NCI-H1417 (cell line): ENCODE results near the gene KCNA3.
"Not testable (repeated sequence)": the region's sequence is repeated elsewhere in the genome, so short reads cannot be mapped to it uniquely, and the experiment has no call there.

Experiments used
- DNase-seq, 3 experiments: peaks; one replicate each; lab custom pipeline; 2025; lab: John Stamatoyannopoulos, UW

KCNA3 gene

DNA sequence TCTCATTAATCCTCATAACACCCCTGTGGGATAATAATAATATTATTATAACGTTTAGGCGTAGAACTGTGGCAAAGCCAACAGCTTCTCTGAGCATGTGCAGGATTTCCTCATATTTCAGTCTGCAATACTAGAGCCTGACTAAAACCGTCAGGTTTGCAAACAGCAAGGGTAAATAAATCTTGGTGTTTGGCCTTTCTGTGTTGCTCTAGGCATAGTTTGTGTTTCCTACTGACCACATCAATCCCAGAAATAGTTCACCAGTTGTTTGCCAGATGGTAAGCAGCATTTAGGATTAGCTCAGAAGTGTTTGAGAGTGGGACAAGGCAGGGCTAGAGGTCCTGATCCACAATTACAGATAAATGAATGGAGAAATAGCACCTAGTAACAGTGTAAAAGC is 2.8 kb upstream of the KCNA3 start:
- no peak for DNase-seq

DNA sequence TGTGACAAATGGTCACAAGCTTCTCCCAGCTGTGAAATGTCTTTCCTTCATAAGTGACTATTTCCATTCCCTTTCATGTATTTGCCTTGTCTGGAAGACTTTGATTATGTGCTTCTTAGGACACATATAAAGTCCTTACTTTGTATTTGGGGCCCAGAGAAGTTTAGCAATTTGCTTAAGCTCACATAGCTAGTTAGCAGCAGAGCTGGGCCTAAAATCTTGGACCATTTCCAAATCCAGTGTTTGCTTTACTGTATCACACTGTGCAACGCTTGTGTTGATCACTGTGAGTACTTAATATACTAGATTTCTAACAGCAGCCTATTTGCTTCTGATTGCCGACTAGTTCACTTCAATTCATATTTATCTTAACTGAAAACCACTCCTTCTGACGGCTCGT is 2.2 kb upstream of the KCNA3 start:
- peak; percentile 10 to 93 (median 58) for DNase-seq

DNA sequence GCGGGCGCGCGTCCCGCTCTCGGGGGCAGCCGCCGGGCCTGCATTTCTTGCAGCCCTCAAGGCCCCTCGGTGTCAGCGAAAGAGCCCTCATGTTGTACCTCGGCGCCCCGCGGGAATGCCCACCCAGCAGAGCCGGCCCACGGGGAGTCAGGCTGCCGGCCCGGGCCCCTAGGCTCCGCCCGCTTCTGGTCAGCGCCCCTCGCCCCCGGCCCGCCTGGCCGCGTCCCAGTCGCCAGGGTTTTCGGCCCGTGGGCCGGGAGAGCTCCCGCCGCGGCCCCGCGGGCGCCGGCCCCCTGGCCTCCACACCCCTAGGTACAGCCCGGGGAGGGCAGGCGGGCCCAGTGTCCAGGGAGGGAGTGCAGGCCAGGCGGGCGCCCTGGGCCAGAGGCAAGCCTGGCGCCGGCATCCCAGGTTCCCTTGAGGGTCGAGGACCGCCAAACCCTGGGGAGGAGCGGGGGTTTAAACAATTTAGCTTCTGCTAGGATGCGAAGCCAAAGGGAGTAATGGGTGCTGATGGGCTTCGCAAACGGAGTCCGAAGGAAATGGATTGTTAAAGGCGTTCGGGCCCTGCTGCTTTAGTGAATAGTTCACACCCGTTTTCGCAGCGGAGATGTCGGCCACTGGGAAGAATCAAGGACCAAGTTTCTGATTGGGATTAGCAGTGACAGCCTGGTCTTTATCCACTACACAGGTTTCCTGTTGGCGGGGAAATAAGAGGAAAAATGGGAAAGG is 486 bp upstream of the KCNA3 start:
- no peak for DNase-seq

DNA sequence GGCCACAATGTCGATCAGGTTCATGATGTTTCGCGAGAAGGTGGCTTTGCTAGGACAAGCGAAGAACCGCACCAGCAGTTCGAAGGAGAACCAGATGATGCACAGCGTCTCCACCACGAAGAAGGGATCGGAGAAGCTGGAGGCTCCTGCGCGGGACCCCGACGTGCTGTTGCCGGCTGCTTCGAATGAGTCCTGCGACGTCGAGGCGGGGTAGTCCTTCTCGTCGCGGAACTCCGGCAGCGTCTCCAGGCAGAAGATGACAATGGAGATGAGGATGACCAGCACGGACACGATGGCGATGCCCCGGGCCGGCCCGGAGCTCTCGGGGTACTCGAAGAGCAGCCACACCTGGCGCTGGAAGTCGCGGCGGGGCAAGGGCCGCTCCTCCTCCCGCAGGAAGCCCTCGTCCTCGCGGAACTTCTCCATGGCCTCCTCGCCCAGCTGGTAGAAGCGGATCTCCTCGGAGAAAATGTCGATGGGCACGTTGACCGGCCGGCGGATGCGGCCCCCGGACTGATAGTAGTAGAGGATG is 869 bp downstream of the KCNA3 start:
- no peak for DNase-seq

GRCh38 chr1:110673197-110673701 is 1.5 kb downstream of the KCNA3 start:
- DNase-seq = no peak

DNA sequence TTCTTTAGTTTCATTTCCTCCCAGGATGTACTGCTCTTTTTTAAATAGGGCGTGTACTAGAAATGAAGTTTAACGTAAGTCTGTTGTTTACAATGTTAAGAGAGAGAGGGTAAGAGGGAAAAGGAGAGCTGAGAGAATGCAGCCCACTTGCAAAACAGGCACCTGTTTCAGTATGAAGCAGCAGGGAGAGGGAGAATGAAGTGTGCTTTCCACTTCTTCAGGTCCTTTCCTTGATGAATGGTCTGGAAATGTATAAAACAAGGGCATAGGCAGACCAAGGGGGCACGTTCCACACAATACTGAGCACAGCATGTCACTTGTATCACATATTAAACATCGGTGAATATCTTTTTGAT is 2.0 kb downstream of the KCNA3 start:
- DNase-seq = no peak

- DNase-seq = peak in 2 of 3 experiments; percentile 57 to 90
Measured at GRCh38 chr1:110672001-110672752, 2.6 kb downstream of the KCNA3 start.

GRCh38 chr1:110671361-110671760 is 3.4 kb downstream of the KCNA3 start:
- DNase-seq = peak in 2 of 3 experiments; percentile 14 to 56

DNA sequence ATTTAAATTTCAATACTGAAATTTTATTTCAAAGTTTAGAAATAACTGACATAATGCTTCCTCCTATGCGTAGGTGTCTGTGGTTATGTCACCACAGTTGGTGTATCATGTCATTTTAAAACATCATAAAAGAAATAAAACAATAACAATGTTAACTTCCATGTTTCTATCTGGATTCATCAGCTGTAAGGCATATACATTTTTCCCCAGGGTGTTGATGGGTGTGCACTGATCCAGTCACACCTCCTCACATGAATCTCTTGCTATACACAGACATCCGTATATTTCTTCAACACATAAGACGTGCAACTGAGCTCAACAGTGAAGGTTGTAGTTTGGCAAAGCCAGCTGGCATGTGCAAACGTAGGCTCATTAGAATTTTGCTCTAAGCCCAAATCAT is 6.2 kb downstream of the KCNA3 start:
- no peak for DNase-seq

DNA sequence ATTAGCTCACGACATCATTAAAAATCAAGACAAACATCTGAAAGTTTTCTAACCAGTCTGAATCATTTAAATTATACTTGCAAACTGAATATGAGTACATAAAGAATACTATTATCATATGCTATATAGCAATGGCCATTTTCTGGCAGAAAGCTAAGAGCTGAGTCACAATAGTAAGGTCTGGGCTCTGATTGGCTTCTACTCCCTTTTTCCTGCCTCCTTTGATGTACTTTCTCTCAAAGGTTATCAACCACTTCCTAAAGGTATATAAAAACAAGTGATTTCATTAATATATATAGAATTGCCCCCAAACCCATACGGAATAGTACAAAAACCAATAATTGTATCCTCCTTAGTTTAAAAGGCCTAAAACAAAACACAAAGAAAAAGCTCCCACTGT is 7.0 kb downstream of the KCNA3 start:
- no peak for DNase-seq

DNA sequence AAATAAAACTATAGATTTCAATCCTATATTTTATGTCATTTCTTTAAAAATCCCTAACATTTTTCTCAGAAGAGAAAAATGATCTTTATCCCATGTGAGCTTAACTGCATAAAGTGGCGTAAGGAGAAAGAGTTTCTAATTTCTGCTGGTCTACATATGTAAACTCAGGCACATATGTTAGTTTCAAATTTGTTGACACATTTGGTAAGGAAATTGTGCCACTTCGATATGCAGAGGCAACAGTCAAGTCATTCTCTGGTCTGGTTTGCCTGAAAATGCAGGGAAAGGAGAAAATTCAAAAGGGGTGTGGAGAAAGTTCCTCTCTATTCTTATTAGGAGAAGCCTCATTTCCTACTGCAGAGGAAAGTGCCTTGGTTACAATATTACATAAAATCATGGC is 11.5 kb downstream of the KCNA3 start:
- no peak for DNase-seq

DNA sequence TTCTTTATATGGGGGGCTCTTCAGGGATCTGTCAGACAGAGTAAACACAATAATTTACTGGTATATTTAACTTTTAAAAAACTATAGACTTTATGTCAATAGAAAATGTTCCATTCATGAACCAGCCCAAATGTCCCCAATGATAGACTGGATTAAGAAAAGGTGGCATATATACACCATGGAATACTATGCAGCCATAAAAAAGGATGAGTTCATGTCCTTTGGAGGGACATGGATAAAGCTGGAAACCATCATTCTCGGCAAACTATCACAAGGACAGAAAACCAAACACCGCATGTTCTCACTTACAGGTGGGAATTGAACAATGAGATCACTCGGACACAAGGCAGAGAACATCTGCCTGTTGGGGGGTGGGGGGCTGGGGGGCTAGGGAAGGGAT is 15.2 kb downstream of the KCNA3 start:
- not testable (repeated sequence) for DNase-seq

DNA sequence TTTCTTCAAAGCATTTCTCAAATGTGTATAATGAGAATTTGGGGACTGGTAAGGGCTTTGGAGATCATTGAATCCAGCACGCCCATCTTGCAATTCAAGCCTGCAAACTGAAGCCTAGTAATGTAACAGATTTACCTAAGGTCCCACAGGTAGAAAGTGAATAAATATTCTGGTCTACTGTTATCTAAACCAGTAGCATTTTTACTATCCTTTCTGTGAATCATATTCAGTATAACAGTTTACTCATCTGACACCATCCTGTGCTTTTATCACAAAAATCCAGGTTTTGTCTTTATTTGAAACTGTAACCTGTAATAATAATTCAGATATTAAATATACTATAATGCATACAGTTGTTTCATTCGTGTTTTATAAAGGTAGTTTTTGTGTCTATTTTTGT is 17.4 kb downstream of the KCNA3 start:
- no peak for DNase-seq

DNA sequence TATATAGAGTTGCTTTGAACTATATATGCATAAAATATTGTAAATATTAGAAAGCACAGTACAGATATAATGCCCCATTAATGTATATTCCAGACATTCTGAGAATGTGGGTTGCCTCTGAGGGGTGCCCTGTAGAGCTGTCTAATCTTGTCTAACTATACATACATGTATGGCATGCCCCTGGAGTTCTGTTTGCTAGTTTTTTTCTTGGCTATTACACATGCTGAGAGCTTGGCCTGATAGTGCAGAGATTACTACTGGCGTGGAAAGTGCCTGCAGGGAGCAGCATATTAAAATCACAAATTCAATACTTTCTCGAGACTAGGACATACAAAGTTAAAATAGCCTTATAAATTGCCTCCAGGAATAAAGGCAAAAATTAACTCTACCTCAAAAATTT is 24.1 kb downstream of the KCNA3 start:
- DNase-seq = no peak

GRCh38 chr1:110648417-110648816 is 26.3 kb downstream of the KCNA3 start:
- no peak for DNase-seq

GRCh38 chr1:110647254-110647891 is 27.4 kb downstream of the KCNA3 start:
- no peak for DNase-seq

DNA sequence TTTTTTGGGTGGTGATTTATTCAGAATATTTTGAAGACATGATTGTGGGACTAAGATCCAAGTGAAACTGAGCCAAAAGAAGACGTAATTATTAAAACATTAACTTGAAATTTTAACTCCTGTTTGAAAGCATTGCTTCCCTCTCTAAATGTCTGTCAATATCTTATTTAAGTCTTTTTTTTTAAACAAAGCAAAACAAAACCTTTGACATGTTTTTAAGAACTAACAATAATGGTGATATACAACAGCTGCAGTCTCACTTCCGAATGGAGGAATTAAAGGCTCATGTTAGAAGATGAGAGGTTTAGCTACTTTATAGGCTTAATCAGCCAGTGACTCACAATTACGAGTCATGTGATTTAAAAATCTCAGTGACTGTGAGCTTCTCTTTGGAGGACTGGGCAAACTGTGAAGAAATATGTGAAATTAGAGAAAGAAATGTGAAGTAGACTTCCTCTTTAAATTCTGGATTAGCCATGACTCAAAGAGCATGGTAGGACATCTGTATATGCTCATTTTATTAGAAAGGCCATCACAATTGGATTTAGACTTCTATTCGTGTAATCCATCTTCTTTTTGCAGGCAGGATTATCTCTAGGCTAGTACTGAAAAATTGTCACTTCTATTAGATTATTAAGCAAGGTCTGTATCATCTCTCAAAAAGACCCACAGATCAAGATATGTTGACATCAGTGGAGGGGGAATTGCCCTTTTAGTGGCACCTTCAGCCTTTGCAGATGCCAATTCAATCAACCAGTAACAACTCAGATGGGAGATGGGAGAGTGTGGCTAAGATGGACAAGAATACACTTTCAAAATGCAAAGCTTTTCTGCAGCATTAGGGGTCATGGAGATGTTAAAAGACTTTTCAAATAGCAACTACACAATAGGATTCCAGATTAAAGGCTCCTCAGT is 28.7 kb downstream of the KCNA3 start:
- DNase-seq = no peak

GRCh38 chr1:110645211-110645610 is 29.5 kb downstream of the KCNA3 start:
- DNase-seq = peak in 1 of 3 experiments; percentile 25

DNA sequence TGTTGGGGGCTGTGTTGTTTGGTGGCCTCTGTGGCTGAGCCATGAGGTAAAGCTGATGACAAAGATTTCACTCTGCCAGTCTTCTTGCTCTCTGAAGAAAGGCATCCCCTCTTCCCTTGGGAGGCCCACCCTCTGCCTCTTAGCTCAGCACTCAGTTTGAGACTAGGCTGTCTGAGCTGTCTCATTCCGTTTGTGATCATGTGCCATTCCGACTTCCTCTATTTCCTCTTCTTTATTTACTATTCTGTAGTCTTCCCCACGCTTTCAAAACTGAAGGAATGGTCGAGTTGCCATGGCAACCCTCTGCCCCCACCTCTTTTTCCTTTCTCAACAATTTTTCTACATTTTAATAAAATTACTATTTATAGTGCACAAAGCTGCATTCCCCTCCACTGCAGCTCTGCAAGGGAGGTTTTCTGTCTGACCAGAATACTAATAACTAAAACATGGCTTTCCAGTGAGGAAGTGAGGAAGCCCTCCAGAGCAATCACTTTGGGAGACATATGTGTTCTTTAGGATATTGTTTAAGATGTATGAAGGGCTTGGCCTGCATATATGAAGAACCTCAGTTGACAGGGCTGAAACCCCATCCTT is 30.8 kb downstream of the KCNA3 start:
- no peak for DNase-seq

- DNase-seq = no peak
Measured at GRCh38 chr1:110639724-110640386, 34.9 kb downstream of the KCNA3 start.

GRCh38 chr1:110638556-110638955 is 36.2 kb downstream of the KCNA3 start:
- DNase-seq = no peak
